Gastroesophageal sphincter (tissue), 4 donors: ENCODE measurements around the gene NFAT5. TPM values are rescaled to one million over a fixed set of nuclear protein-coding genes. Genes with fewer than 3 reads are reported as not detected.

Experiments
- ATAC-seq: fragments of 150-250 bp; one replicate; pipeline ENCODE4 v1.9.1; 2016; ENCODE audit warnings: mild to moderate bottlenecking, moderate library complexity
- H3K27ac ChIP-seq, 4 donors: fragments of 200-600 bp; sonication (generic) in 3 of 4; 1 replicate in 3 of 4; 2 replicates in 1 of 4; pipeline ENCODE4 v1.5.1; 2016 to 2019
- H3K27me3 ChIP-seq: fragments of 200-600 bp; sonication (generic); one replicate; pipeline ENCODE4 v1.5.1; 2019
- H3K36me3 ChIP-seq, 2 donors: fragments of 200-600 bp; sonication (generic); one replicate each; pipeline ENCODE4 v1.5.1; 2019; ENCODE audit warnings: control low read depth in 1 of 2
- H3K4me1 ChIP-seq, 3 donors: fragments of 200-600 bp; sonication (generic); 1 replicate in 2 of 3; 2 replicates in 1 of 3; pipeline ENCODE4 v1.5.1; 2016 to 2019; ENCODE audit warnings: control low read depth in 2 of 3
- H3K4me3 ChIP-seq, 2 donors: fragments of 200-600 bp; sonication (generic); one replicate each; pipeline ENCODE4 v1.5.1; 2019; ENCODE audit warnings: mild to moderate bottlenecking in 1 of 2, moderate library complexity in 1 of 2
- H3K9me3 ChIP-seq, 3 donors: fragments of 200-600 bp; sonication (generic); one replicate each; pipeline ENCODE4 v1.5.1; 2017 to 2019; ENCODE audit warnings: control low read depth in 2 of 3
- CTCF ChIP-seq, 4 experiments: fragments of 200-600 bp in 2 of 4; fragments of 450-650 bp in 2 of 4; sonication (generic) in 1 of 4; IDR thresholded peaks; one replicate each; pipeline ENCODE4 v1.5.1; 2017 to 2019; ENCODE audit warnings: antibody characterized with exemption in 4 of 4, mild to moderate bottlenecking in 2 of 4, moderate library complexity in 2 of 4
- EP300 ChIP-seq: sonication (generic); formaldehyde crosslinking; IDR thresholded peaks from one replicate; pipeline ENCODE4 v1.6.1; 2017; ENCODE audit warnings: antibody characterized with exemption, mild to moderate bottlenecking
- POLR2A ChIP-seq, 2 donors: fragments of 450-650 bp; IDR thresholded peaks; one replicate each; pipeline ENCODE4 v1.6.1; 2017; ENCODE audit warnings: antibody characterized with exemption in 2 of 2, mild to moderate bottlenecking in 2 of 2, moderate library complexity in 1 of 2
- POLR2AphosphoS5 ChIP-seq: sonication (generic); formaldehyde crosslinking; IDR thresholded peaks from one replicate; pipeline ENCODE4 v1.6.1; 2017; ENCODE audit warnings: antibody characterized with exemption
- WGBS, 2 donors: methylation state at CpG; one replicate each; pipeline ENCODE4 v1.1.5; 2018; ENCODE audit warnings: low coverage in 1 of 2; 5-methylcytosine and 5-hydroxymethylcytosine counted together
- total RNA-seq, 4 donors: library from RNA; depleted of rRNA; stranded (reverse); fragments of >200 nt; gene quantifications; one replicate each; pipeline ENCODE4 v1.1.0, GENCODE V29; 2016

NFAT5 gene
- total RNA-seq, 4 donors from 2014 or later: 43.8 to 79.1 (median 59.5) TPM

GRCh38 chr16:69644790-69645189 is 79.0 kb downstream of the NFAT5 start:
- H3K27me3 ChIP-seq: no peaks in the 10 kb centered on the region
- no peak for ATAC-seq
- H3K36me3 ChIP-seq: peaks cover 0 to 22% of the 10 kb centered on the region in 2 donors
- 25 to 35% methylated on average over 1 of the region's 1 CpG for WGBS, 2 donors
- no peak overlapping the region for H3K27ac ChIP-seq
- no peak overlapping the region for H3K4me3 ChIP-seq
- TF ChIP-seq POLR2AphosphoS5: no peak
- TF ChIP-seq CTCF (IDR thresholded peaks at IDR 0.05): no peak
- TF ChIP-seq EP300: no peak
- peaks cover 0 to 15% (median 3%) of the 10 kb centered on the region in 3 donors for H3K4me1 ChIP-seq
- no peaks in the 10 kb centered on the region for H3K9me3 ChIP-seq

DNA sequence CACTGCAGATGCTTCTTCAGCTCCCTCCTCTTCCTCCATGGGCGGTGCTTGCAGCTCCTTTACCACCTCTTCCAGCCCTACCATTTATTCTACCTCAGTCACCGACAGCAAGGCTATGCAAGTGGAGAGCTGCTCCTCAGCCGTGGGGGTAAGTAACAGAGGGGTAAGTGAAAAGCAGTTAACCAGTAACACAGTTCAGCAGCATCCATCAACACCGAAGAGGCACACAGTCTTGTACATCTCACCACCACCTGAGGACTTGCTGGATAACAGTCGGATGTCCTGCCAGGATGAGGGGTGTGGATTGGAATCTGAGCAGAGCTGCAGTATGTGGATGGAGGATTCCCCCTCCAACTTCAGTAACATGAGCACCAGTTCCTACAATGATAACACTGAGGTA is 81.3 kb downstream of the NFAT5 start:
- Histone ChIP-seq H3K36me3 (peaks cover 0 to 33% of the 10 kb centered on the region in 2 donors), H3K4me3 (no peak overlapping the region), H3K9me3 (no peaks in the 10 kb centered on the region), H3K4me1 (peaks cover 0 to 19% (median 3%) of the 10 kb centered on the region in 3 donors), H3K27me3 (no peaks in the 10 kb centered on the region), H3K27ac (no peak overlapping the region)
- TF ChIP-seq POLR2A (IDR thresholded peaks at IDR 0.05) (no peak), EP300 (no peak), CTCF (IDR thresholded peaks at IDR 0.05) (no peak), POLR2AphosphoS5 (no peak)
- WGBS, 2 donors: 79 to 100% methylated on average over 1 to 2 of the region's 5 CpGs
- ATAC-seq: no peak

DNA sequence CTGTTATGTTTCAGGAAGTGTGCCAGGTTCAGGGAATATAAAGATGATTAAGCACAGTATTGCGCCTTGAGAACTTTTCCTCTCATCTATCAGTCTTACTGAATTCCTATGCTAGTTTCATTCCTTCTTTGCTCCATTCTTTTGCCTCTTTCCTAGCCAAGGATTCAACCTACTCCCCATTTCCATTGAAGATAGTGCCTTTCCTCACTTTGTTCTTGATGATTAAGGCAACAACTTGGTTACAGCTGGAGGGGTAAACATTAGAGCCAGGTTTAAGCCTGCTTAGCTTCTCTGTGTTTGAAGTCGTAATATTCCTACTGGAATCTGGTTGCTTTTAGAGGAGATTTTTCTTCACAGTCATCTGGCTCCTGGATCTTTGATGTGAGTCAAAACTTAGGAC is 85.5 kb downstream of the NFAT5 start:
- Histone ChIP-seq H3K27me3 (no peaks in the 10 kb centered on the region), H3K4me1 (peaks cover 0 to 4% (median 0%) of the 10 kb centered on the region in 3 donors), H3K36me3 (peaks cover 0 to 74% of the 10 kb centered on the region in 2 donors), H3K4me3 (no peak overlapping the region), H3K9me3 (no peaks in the 10 kb centered on the region), H3K27ac (no peak overlapping the region)
- 37 to 86% methylated on average over 2 of the region's 2 CpGs for WGBS, 2 donors
- TF ChIP-seq POLR2AphosphoS5: no peak
- no peak for TF ChIP-seq CTCF (IDR thresholded peaks at IDR 0.05)
- no peak for TF ChIP-seq EP300
- no peak for TF ChIP-seq POLR2A (IDR thresholded peaks at IDR 0.05)
- no peak for ATAC-seq

DNA sequence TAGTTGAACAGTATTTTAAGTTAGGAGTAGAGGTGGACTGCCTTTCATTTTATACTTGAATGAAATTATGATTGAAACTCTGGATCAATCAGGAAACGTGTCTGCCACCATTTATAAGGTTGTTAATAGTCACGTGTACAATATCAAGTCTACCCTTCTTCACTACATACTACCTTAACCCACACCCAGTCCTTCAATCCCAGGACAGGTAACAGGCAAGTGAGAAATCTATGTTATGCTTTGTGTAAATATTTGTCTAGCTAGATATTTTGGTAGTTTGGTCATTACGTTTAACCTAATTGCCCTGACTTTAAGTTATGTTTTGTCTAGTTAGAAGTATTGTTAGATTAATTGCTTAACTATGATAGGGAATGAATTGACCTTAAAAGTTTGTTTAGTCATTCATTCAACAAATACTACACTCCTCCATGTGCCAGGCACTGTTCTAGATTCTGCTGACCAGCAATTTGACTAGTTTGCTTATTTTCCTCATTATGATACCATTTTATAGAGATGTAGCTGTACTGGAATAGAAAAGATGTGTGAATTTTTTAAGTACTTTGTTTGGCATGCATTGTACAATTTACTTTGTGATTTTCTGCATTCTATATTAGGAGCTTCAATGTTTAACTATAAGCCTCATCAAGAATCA is 88.6 kb downstream of the NFAT5 start:
- no peak for TF ChIP-seq EP300
- no peak for TF ChIP-seq POLR2AphosphoS5
- no peak for TF ChIP-seq CTCF (IDR thresholded peaks at IDR 0.05)
- no peak for TF ChIP-seq POLR2A (IDR thresholded peaks at IDR 0.05)
- 55 to 62% methylated on average over 3 of the region's 3 CpGs for WGBS, 2 donors
- no peak overlapping the region for H3K4me3 ChIP-seq
- ATAC-seq: no peak
- no peak overlapping the region for H3K27ac ChIP-seq
- peaks cover 5 to 83% of the 10 kb centered on the region in 2 donors for H3K36me3 ChIP-seq
- no peaks in the 10 kb centered on the region for H3K9me3 ChIP-seq
- peaks cover 0 to 4% (median 0%) of the 10 kb centered on the region in 3 donors for H3K4me1 ChIP-seq
- no peaks in the 10 kb centered on the region for H3K27me3 ChIP-seq

GRCh38 chr16:69660166-69660565 is 94.4 kb downstream of the NFAT5 start:
- Histone ChIP-seq H3K27me3 (no peaks in the 10 kb centered on the region), H3K4me1 (no peaks in the 10 kb centered on the region), H3K9me3 (no peaks in the 10 kb centered on the region), H3K27ac (no peak overlapping the region), H3K4me3 (no peak overlapping the region), H3K36me3 (peaks cover 7 to 89% of the 10 kb centered on the region in 2 donors)
- ATAC-seq: no peak
- 89 to 98% methylated on average over 4 of the region's 4 CpGs for WGBS, 2 donors
- TF ChIP-seq EP300 (no peak), POLR2A (IDR thresholded peaks at IDR 0.05) (no peak), CTCF (IDR thresholded peaks at IDR 0.05) (no peak), POLR2AphosphoS5 (no peak)
